DMS53 treated with DMSO at 0.1 percent for 48 hours (cell line): ENCODE measurements around the gene SFSWAP.
"Not testable (repeated sequence)": the region's sequence is repeated elsewhere in the genome, so short reads cannot be mapped to it uniquely, and the experiment has no call there.

Experiments used
- DNase-seq: peaks from one replicate; lab custom pipeline; 2025; ENCODE audit not compliant: unreplicated experiment; lab: John Stamatoyannopoulos, UW

The SFSWAP gene

GRCh38 chr12:131710464-131711457, at the start of gene SFSWAP:
Gene SFSWAP (plus strand): TSS chr12:131711090. CDS start chr12:131711230, 140 bp downstream.
- DNase-seq = peak; percentile 76

- not testable (repeated sequence) for DNase-seq
These were observed 49.5 kb upstream of the SFSWAP start for GRCh38 chr12:131661170-131661985.

DNA sequence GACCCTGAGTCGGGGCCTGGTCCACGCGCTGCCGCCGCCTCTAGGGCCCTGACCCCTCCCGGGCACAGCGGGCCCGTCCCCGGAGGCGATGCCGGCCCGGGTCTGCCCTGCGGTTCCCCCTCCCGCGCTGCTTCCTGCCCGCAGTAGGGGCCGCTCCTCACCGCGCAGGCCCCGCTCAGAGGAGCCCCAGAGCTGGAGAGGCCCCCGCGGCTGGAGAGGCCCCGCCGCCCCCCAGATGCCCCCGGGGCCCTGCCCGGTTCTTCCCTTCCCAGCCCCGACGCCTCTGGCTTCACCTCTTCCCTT, 49.0 kb upstream of the SFSWAP start:
- DNase-seq = not testable (repeated sequence)

- not testable (repeated sequence) for DNase-seq
These were observed 48.5 kb upstream of the SFSWAP start for GRCh38 chr12:131662346-131662745.

DNA sequence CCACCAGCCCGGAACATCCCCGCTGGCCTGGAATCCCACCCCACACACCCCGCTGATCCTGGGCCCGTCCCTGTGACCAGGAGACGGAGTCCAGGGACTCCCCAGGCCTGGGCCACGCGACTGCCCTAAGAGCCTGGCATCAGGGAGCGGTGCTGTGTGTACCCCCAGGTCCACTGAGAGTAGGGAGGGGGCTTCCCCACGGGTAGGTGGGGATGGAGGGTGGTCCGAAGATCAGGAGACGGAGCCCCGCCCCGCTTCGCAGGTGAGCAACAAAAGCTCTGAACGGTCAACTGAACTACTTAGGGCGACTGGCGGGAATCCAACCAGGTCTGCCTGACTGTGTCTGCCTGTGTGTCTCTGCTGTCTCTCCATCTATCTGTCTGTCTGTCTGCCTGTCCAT, 45.2 kb upstream of the SFSWAP start:
- not testable (repeated sequence) for DNase-seq

- DNase-seq = not testable (repeated sequence)
These were observed 44.4 kb upstream of the SFSWAP start for GRCh38 chr12:131666486-131666885.

DNA sequence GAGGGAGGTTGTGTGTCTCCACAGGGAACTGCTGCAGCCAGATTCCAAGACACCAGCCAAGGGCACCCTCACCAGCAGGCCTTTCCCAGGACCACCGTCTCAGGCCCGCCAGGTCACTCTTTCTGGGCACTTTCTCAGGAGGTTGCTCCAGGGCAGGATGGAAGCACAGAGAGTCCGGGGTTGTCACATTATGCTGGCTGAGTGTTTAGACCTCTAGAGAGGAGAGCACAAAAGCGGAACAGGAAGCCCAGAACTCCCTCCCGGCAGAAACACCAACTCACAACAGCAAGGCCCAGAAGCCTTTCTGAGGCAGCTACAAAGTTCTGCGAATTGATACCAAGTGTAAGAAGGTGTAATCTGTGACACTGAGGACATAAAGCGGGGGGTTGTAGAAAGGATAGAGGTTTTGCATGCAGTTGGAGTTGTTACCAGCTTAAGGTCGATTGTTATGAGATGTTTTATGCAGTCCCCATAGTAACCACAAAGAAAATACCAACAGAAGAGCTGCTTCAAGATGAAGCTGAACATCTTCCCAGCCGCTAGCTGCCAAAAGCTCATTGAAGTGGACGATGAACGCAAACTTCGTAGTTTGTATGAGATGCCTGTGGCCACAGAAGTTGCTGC, 43.8 kb upstream of the SFSWAP start:
- DNase-seq = not testable (repeated sequence)

GRCh38 chr12:131671276-131671675, 39.6 kb upstream of the SFSWAP start:
- no peak for DNase-seq

- DNase-seq = no peak
These were observed 39.0 kb upstream of the SFSWAP start for GRCh38 chr12:131671871-131672270.

GRCh38 chr12:131672311-131672940, 38.5 kb upstream of the SFSWAP start:
- DNase-seq = no peak

DNA sequence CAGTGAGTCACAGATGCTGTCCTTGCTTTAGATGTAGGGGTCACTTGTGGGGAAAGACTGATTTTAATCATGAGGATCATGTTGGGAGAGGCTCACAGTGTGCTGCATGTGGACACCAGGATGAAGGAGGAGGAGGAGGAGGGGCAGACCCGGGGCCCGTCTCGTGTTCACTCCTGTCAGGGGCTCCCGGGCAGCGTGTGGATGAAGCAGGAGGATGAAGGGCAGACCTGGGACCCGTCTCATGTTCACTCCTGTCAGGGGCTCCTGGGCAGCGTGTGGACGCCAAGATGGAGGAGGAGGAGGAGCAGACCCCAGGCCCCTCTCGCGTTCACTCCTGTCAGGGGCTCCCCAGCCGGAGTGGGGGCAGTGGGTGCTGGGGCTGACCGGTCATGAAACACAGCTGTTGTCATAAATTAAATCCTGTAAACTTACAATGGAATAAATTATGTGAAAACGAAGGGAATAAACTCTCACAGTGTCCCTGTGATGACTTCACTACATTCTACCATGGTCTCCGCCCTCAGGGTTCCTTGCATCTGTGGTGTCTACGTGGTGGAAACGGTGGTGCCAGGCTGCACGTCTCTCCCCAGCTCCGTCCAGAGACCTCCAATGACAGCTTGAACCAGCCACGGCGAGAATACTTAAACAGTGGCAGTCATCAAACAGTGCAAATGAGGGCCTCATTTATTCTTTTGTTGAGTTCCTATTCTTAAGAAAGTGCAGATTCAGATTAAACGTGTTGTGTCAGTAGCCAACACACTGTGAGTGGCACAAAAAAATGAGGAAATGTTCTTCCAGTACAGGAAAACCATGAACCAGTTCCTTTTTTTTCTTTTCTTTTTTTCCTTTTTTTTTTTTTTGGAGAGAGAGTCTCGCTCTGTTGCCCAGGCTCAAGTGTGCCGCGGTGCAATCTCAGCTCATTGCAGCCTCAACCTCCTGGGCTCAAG, 37.7 kb upstream of the SFSWAP start:
- no peak for DNase-seq

DNA sequence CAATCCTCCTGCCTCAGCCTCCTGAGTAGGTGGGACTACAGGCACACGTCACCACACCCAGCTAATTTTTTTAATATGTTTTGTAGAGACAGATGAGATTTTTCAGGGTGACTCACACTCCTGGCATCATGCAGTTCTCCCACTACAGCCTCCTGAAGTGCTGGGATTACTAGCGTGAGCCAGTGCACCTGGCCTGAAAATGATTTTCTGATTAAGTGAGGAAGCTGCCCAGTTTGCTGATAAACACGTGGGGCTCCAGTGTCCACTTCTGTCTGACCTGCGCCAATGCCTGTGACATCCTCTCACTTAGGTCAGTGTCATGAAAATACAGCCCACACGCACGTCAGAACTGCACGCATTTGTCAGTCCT, 37.0 kb upstream of the SFSWAP start:
- peak; percentile 28 for DNase-seq

- no peak for DNase-seq
These were observed 36.5 kb upstream of the SFSWAP start for GRCh38 chr12:131674373-131674772.

DNA sequence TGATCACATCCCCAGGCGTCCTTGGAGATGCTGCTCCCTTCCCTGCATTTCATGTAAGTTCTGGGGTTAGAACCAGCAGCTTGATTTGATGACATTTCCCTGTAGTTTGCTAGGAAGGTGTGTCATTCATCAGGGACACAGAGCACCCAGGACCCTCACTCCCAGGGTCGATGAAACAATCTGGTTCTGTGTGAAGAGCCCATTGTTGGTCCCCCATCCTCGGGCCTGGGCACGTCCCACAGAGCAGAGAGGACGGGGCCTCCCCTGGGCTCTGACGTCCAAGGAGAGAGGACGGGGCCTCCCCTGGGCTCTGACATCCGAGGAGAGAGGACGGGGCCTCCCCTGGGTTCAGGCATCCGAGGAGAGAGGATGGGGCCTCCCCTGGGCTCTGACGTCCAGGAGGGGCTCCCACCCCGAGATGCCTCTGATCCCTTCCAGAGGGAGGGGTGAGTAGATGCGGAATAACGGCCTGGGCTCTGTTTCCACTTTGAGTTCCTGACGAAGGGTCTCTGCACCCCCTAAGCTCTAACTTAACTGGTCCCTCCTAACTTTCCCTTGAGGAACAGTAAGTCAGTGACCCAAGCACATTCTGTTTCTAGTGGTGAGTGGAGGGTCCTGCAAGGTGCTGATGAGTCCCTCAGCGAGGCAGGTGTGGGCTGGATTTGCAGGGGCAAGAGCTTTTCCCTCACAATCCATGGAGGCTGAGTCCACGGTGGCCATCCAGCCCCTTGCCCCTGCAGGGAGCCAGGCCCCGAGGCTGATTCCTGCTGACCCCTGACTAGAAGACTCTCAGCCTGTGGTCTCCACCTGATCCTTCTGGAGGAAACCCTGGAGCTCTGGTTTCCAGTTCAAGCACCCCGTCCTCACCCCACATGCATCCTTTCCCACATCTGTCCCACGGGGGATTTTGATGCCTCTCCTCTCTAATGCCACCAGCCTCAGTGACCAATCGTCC, 35.5 kb upstream of the SFSWAP start:
- no peak for DNase-seq

GRCh38 chr12:131676544-131676943, 34.3 kb upstream of the SFSWAP start:
- DNase-seq = no peak

DNA sequence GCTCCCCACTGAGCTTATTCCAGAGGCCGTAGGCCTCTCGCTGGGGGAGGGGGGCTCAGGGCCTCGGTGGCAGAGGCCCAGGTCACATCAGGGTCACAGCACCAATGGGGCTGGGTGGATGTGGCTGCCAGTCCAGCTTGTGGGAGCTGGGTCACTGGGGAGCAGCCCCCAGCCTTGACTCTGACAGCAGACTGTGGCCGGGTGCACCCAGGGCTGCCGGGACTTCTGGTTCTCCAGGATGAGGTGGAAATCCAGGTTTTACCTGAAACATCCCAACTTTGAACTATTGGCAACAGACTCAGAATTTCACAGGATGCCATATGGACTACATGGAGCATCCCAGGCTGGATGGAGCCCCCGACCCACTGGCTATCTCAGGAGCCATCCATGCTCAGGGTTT, 33.8 kb upstream of the SFSWAP start:
- DNase-seq = not testable (repeated sequence)

GRCh38 chr12:131677699-131678098, 33.2 kb upstream of the SFSWAP start:
- no peak for DNase-seq

DNA sequence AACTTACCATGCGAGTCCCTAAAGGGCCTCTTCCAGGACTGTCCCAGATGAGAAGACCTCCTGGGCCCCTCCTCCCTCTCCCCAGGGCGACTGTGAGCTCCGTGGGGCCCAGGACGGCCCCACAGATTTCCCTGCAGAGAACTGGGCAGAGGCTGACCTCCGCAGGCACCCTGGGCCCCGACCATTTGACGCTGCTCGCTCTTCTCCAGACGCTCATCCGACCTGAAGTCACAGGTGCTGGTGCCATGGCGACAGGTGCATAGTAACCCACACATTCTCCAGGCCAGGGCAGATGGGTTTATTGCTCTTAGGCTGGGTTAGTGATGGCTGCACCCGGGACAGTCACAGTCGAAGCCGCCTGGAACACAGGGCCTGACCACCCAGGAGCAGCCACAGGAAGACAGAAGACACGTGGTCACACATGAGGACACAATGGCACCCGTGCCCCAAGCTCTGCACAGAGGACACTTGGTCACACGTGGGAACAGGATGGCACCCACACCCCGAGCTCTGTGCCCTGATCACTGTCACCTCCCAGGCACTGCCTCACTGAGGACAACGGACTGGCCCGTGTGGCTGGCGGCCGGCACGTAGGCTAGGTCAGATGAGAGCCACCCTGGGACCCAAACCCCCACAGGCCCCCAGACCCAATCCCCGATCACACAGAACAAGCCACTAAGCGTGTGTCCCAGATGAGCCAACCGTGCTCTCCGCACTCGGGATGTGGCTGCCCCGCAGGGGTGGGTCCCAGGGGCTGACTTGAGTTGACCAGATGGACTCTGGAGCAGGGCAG, 32.3 kb upstream of the SFSWAP start:
- not testable (repeated sequence) for DNase-seq
